GM10847 (cell line): ENCODE data around the gene ZNF213.

Experiments used
- POLR2A ChIP-seq: IDR thresholded peaks from 2 replicates; pipeline ENCODE4 v1.6.1; 2011; ENCODE audit not compliant: insufficient read length; ENCODE audit errors: extremely low read depth

ZNF213 gene, protein sequence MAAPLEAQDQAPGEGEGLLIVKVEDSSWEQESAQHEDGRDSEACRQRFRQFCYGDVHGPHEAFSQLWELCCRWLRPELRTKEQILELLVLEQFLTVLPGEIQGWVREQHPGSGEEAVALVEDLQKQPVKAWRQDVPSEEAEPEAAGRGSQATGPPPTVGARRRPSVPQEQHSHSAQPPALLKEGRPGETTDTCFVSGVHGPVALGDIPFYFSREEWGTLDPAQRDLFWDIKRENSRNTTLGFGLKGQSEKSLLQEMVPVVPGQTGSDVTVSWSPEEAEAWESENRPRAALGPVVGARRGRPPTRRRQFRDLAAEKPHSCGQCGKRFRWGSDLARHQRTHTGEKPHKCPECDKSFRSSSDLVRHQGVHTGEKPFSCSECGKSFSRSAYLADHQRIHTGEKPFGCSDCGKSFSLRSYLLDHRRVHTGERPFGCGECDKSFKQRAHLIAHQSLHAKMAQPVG

DNA sequence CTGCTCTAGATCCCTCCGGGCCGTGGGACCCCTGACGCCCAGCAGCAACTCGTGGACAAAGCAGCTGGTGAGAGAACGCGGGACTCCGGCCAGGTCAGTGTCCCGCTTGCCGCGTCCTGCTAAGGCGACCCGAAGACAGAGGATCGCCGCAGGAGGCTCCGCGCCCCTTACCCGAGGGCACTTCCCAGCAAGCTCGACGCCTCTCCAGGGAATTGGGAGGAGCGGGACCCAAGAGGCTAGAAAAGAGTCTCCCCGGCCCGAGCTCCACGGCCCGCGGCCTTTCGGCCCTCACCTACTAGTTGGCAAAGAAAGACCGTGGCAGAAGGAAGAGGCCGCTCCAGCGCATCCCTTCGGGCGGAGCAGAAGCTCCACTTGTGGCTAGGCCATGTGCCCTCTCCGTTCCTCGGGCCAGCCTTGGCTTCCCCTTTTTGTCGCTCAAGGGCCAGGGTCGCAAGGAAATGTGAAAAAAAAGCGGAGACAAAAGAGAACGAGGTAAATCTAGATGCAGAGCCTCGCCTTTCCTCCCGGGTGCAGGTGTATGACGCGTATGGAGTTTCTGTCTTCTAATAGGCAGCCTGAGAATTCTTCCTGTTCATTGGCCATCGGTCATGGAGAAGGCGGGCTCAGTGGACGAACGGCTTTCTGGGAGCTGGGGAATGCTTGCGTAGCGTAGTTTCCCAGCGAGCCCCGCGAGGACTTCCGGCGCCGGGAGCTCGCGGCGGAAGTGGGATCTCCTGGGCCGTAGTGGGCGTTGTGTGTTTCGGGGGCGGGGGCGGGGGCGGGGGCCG lies at the start of gene ZNF213:
TSS of gene ZNF213 (plus strand) at position 692 of the 788 bp plus-strand sequence. CDS start 2,252 bp downstream, outside the sequence.
- no peak for TF ChIP-seq POLR2A

DNA sequence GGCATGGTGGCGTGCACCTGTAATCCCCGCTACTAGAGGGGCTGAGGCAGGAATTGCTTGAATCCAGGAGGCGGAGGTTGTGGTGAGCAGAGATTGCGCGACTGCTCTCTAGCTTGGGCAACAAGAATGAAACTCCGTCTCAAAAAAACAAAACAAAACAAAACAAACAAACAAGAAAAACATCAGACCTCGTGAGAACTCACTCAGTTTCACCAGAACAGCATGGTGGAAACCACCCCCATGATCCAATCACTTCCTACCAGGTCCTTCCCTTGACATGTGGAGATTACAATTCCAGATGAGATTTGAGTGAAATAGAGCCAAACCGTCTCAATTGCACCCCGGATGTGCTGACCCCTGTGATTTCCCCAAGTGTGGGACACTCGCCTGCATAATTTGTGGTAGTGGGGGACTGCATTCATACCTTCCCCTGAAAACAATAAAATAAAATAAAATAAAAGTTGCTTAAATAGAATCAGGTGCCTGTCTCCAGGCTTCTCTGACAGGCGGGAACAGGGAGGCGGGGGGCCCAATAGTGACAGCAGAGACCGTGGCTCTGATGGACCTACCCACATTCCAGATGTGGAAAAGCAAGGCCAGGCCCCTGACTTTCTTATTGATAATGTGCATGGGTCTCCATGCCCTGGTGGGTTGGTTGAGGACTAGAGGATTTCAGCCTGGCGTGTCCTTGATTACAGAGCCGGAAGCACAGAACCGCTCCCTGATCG lies 48.8 kb upstream of the ZNF213 start:
- TF ChIP-seq POLR2A, result no peak

DNA sequence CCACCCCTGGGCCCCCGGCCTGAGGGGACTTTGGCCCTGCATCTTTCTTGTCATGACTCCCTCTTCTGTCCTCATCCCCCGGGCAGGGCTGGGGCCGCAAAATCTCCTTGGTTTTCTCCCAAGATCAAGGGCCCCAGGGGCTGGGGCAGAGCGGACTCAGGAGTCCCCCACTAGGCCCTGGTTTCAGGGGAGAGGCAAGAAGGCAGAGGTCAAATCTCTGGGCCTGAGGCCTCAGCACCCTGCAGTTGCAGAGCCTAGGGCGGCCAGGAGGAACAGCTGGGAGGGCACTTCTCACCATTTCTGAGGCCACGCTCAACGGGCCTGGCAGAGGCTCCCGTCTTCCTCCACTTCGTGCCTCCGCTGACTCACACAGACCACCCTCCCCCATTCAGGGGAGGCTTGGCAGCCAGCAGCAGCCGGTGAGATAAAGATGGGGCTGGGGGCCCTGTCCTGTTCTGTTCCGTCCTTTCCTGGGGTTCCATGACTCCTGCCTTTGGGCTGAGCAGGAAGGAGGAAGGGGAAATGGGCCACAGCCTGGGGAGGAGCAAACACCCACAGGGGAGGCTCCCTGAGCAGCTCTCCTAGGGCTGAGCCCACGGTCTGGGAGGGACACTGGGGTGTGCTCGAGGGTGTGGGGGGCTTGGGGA lies 48.1 kb upstream of the ZNF213 start:
- TF ChIP-seq POLR2A, result no peak

DNA sequence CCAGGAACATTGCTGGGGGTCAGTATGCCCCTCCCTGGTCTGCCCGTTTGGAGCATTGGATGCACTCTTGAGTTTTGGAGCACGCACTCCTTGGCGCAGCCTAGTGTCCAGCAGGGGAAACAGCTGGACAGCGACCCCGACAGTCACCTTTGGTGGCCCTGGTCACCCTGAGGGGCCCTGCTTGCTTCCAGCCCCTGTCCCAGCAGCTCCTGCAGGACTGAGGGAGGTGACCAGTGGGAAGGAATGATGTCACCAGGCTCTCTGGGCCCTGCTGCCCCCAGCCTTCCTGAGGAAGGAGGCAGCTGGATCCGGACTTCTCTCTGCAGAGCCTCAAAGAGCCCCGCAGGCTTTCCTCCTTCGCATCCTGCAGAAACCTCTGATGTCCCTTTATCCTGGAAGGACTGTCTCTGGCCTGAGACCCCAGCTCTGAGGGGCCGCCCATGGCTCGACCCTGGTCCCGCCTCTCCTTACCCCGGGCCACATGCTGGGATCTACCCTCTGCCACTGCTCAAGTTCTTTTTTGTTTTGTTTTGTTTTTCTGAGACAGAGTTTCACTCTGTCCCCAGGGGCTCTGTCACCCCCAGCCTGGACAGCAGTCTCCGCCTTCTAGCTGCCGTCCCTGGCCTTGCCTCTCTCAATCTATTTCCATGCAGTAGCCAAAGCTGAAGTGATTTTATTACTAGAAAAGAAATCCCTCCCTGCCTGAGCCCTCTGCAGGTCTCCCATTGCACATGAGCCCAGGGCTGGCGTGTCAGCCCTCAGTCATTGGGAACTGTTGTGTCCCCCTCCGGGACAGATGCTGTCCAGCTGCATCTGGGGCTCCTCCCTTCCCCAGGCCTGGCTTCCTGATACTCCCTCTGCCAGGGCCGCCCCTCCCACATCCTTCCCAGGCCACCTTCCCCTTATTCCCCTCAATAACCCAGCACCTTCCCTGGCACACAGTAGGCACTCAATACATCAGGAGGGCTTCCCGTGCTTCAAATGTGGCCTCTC lies 47.3 kb upstream of the ZNF213 start:
- no peak for TF ChIP-seq POLR2A

DNA sequence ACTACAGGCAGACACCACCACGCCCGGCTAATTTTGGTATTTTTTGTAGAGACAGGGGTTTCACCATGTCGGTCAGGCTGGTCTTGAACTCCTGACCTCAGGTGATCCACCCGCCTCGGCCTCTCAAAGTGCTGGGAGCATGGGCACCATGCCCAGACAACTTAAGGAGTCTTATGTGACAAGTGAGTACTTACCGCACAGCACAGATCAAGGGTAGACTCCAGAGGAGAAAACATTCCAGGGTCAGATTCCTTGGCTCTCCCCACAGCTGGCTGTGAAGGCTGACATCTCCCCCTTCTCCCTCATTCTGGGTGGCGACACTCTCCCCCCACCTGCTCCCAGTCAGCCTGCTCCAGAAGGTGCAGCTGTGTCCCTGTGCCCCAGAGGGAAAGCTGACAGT lies 46.4 kb upstream of the ZNF213 start:
- no peak for TF ChIP-seq POLR2A

DNA sequence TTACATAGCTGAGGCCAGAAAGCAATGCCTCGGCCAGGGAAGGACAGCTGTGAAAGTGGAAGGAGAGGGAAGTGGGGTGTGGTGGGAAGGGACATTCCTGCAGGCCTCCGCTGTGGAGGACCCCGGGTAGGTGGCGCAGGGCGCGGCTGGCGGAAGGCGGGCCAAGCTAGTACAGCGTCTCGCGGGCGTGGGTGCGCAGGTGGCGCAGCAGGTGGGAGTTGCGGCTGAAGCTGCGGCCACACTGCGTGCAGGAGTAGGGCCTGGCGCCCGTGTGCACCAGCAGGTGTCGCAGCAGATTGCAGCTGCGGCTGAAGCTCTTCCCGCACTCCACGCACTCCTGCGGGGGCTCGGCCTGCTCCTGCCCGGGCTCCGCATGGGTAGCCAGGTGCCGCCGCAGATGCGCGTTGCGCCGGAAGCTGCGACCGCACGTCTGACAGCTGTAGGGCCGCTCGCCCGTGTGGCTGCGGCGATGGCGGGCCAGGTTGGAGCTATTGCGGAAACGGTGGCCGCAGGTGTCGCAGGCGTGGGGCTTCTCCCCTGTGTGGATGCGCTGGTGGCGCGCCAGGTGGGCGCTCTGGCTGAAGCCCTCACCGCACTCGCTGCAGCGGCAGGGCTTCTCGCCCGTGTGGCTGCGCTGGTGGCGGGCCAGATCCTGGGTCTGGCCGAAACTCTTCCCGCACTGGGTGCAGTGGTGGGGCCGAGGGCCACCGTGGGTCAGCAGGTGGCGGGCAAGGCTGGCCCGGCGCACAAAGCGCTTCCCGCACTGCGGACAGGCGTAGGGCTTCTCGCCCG lies 45.7 kb upstream of the ZNF213 start:
- TF ChIP-seq POLR2A, result no peak

DNA sequence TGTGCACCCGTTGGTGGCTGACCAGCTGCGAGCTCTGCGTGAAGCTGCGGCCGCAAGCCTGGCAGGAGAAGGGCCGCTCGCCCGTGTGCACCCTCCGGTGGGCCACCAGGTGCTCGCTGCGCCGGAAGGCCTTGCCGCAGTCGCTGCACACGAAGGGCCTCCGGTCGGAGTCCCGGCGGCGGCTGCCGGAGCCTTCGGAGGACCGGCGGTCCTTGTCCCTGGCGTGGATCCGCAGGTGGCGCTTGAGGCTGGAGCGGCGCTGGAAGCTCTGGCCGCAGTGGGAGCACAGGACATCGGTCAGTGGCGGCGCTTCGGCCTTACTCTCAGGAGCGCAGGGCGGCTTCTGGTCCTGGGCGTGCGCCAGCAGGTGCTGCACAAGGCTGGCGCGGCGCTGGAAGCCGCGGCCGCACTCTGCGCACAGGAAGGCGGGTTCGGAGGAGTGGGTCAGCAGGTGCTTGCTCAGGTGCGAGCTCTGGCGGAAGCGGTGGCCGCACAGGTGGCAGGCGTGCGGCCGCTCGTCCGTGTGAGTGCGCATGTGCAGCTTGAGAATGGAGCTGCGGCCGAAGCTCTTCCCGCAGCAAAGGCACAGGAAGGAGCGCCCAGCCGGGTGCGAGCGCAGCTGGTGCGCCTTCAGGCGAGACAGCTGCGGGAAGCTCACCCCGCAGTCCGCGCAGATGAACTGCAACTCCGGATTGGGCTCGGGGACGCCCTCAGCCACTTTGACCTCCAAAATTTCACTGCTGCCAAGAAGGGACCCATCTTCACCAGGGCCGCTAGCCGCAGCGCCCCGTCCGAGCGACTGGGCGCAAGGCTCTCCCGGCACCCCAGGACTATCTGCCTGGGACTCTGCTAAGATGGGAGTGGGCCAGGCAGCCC lies 44.9 kb upstream of the ZNF213 start:
- no peak for TF ChIP-seq POLR2A

DNA sequence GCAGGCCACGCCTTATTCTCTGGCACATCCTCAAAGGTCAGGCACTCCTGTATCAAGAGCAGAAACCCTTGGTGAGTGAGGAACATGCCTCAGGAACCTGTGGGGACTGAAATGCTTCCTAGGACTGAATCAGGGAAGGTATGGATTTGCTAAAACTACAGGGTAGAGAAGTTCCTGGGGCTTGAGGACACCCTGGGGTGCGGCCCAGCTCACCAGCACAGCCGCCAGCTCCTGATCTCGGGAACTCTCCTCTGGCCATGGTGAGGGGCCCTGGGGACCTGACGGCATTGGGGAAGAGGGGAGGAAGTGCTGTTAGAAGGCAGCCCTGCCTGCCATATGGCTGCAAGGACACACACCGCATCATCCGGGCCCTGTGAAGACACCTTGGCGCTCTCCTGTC lies 43.3 kb upstream of the ZNF213 start:
- no peak for TF ChIP-seq POLR2A

DNA sequence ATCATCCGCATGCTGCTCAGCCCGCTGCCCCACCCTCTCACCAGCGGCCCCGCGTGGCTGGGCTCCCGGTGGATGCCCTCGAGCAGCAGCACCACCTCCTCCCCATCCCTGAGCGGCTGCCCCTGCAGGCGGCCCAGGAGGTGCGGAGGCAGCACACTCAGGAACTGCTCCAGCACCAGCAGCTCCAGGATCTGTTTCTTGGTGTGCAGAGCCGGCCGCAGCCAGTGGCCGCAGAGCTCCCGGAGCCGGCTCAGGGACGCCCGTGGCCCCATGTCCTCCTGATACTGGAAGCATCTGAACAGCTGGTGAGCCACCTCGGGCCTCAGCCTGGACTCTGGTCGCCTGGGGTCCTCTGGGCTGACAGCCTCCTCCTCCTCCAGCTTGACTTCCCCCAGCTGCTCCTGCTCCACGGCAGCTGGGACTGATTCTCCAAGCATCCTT lies 42.3 kb upstream of the ZNF213 start:
- TF ChIP-seq POLR2A, result no peak

DNA sequence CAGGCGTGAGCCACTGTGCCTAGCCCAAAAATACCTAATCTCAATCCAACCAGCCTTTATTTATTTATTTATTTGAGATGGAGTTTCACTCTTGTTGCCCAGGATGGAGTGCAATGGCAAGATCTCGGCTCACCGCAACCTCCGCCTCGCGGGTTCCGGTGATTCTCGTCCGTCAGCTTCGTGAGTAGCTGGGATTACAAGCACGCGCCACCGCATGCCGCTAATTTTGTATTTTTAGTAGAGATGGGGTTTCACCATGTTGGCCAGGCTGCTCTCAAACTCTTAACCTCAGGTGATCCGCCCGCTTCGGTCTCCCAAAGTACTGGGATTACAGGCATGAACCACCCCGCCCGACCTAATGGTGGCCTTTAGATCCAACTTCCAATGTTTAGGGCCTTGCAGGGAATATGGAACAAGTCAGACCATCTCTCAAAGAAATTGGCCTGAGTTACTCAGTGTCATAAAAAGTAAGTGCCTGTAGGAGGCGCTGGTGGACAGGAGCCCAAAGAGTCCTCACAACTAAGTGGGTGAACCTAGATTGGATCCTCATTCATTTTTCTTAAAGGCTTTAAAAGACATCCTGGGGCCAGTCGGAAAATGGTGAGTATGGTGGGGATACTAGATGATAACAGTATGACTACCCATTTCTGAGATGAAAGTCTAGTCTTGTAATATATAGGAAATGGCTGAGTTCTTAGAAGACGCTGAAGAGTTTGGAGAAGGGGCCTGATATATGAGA lies 40.4 kb upstream of the ZNF213 start:
- no peak for TF ChIP-seq POLR2A

DNA sequence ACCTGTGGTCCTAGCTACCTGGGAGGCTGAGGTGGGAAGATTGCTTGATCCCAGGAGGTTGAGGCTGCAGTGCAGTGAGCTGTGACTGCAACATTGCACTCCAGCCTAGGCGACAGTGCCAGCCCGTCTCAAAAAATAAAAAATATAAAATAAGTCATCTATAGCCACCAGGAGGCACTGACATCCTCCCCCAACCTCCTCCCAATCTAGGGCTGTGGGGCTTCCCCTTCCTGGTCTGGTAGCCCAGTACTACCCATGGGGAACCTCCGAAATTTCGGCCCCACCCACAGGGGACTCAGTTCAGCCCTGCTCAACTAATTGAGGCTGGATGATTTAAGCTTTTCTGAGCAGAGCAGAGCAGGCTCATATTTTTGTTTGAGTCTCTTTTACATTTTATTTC lies 39.0 kb upstream of the ZNF213 start:
- no peak for TF ChIP-seq POLR2A

DNA sequence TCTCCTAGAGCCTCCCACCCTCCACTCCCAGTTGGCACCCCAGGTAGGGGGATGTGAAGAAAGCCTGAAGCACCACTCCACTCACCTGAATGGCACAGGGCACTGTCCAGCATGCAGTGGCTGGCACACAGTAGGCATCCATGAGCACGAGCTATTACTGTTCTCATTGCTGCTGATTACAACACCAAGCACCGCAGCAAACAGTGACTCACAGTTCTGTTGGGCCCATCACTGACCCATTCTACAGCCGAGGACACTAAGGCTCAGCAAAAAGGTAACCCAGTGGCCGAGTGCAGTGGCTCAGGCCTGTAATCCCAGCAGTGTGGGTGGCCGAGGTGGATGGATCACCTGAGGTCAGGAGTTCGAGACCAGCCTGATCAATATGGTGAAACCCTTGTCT lies 38.5 kb upstream of the ZNF213 start:
- no peak for TF ChIP-seq POLR2A

DNA sequence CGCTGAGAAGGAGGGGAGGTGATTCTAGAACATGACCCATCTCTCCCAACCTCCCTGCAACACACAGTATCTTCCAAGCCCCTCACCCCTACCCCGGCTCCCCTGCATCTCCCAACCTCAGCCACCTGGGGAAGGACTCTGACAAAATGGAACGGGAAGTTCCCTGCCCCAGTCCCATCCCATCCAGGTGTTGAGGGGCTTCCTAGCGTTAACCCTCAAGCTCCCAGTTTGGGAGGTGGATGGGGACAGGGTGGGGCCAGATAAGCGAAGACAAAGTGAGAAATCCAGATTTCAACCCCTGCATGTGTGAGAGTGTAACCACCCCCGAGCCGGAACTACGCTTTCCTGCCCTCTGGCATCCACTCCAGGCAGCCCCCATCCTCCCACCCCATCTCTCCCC lies 37.6 kb upstream of the ZNF213 start:
- no peak for TF ChIP-seq POLR2A
